HG02973 (cell line): ENCODE measurements around the gene SPOCK3.
"Not testable (repeated sequence)": the region's sequence is repeated elsewhere in the genome, so short reads cannot be mapped to it uniquely, and the experiment has no call there.

Experiments used
- ATAC-seq: cut with Tn5 transposase; IDR thresholded peaks from one replicate; pipeline ENCODE4 v1.9.1; 2021; ENCODE audit warnings: moderate library complexity; ENCODE audit not compliant: unreplicated experiment

The SPOCK3 gene

DNA sequence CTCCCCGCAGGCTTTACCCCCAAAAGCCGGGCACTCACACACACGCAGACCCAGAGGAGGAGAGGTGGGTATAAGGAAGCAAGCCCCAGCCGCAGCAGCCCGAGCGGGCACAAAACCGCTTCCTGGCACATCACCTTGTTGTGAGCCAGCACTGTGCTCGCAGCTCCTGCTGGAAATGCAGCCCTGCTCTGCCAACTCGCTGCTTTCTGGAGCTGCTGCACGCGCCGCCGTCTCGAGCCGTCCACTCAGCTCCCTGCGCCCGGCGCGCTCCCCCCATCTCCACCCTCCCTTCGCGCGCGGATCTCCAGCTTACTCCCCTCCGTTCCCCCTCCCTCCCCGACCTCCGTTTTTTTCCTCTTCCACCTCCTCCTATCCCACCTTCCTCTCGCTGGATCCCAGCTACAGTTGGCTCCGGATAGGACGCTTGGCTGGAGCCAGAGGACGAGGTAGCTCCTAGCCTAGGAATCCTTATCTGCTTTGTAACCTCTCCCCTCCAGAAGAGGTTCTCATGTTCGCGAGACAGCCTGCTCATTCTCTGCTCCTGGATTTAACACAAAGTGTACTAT, at the start of gene SPOCK3:
TSS of gene SPOCK3 (minus strand) at position 179 of the 566 bp plus-strand sequence.
- no peak for ATAC-seq

DNA sequence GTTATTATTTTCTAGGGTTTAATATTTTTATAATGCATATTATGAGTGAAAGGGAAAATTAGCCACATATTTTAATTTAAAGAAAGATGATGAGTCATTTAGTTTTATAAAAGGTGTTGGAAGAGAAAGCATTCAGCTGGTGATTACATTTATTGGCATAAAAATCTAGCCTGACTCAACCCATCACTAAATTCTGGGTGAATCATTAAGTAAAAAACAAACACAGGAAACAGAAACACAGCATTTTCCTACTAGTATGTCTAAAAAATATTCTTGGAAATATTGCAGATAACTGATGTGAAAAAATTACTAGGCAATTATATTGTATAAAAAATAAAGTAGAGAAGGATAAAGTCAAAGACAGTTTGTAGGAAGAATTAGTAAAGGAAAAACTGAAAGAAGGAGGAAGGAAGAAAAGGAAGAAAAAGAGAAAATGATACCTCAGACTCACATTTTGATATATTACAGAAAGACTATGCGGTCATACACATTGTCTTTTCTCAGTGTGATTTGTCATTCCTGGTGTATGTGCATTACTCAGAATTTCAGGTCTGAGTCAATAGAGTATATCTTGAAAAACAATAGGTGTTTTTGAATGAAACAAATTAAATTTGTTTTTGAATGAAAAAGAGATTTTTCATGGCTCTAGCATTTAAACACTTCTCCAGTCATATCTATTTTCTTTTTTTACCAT, 48.0 kb upstream of the SPOCK3 start:
- no peak for ATAC-seq

DNA sequence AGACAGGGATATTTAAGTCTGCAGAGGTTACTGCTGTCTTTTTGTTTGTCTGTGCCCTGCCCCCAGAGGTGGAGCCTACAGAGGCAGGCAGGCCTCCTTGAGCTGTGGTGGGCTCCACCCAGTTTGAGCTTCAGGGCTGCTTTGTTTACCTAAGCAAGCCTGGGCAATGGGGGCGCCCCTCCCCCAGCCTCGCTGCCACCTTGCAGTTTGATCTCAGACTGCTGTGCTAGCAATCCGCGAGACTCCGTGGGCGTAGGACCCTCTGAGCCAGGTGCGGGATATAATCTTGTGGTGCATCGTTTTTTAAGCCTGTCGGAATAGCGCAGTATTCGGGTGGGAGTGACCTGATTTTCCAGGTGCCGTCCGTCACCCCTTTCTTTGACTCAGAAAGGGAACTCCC, 47.3 kb upstream of the SPOCK3 start:
- ATAC-seq: not testable (repeated sequence)

DNA sequence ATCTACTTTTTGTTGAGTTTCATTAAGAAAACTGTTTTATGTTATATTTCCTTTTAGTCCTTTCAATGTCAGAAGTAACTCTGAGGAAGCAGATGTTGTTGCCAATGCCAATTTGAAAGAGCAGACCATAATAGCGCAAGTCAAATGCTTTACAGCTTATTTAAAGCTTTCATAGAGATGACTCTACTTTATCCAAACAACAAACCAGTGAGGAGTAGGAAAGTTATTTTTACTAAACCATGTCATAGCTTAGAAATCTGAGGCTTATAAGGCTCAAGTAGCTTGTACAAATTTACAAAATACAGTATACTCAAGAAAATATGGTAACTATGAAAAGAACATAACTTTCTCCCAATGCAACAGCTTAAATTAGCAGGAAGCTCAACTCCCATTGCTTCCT, 40.1 kb upstream of the SPOCK3 start:
- ATAC-seq: no peak

DNA sequence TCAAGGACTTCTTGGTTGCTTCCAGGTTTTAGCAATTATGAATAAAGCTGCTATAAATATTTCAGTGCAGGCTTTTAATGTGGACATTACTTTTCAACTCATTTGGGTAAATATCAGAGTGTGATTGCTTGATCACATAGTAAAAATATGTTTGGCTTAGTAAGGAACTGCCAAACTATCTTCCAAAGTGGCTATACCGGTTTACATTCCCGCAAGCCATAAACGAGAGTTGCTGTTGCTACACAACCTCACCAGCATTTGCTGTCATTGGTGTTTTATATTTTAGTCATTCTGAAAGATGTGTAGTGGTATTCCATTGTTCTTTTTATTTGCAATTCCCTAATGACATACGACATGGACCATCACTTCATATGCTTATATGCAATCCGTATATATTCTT, 30.9 kb upstream of the SPOCK3 start:
- ATAC-seq: no peak

DNA sequence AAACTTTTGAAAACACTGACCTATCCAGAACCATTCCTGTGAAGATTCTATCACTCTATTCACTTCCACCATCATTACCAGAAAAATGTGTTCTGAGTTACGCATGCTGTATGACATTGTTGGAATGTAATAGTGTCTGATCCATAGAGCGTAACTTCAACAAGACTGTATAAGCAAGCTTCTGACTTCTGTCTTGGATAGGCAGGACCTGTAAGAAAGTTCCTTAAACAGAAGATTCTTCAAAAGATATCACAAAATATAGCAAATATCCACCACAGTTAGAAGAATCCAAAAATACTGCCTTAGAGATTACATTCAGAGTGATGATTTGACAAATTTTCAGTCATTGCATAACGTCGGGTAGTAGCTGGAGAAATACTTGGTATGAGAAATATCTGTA, 14.0 kb upstream of the SPOCK3 start:
- no peak for ATAC-seq

DNA sequence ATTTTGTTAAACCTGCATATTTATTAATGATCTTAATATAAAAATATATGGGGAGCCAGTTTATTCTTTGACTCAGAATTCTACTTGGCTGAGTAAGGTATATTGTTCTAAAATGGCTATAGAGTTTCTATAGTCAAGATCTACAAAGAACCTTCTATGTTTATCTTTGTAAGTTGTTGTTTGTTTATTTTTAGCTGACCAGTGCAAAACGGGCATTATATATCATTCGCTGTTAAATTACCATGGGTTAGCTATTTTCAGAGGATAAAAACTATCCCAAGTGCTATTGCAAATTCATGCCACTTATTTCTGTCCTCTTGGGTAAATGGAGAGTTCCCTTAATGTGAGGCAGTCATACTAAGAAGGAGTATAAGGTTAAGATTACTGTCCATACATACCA, 5.3 kb upstream of the SPOCK3 start:
- no peak for ATAC-seq

DNA sequence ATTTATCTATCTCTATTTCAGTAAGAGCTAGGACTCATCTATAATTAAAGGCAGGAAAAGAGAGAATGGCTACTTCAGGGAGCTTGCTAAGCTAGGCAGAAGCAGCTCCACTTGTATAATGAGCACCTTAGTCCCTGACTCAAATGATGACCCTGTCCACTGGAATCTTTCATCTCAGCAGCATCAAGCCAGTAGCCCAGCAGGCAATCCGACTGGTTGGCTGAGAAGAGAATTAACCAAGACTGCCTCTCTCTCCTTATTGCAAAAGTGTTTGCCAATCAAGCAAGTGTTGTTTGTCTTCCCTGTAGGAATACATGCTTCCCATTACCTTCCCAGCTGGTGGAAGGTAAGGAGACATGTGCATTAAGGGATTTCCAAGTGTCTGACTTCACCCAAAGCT, 3.9 kb upstream of the SPOCK3 start:
- ATAC-seq: no peak

DNA sequence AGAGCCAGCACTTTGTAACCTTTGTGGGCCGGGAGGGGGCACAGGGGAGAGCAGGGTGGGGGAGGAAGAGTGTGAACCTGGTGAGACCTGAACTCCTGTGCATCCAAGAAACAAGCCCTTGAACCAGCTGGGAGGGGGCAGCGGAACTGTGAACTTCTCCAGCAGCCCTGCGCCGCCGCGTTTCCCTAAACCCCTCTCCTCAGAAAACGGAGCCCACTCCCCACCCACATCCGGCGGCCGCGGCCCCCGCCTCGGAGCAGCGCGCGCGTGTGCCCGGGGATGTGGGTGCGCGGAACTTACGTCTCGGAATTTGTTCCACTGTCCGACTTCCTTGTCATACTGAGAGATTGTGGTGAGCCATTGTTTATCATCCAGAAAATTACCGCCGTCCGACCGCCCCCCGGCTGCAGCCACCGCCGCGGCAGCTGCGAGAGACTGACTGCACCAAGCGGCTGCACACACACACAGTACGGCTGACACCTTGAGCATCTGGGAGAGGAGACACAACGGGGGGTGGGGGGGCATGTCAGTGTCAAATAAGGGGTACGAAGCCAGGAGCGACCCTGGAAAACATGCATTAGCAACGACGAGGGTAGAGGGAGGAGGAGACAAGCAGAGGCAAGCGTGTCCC, 494 bp downstream of the SPOCK3 start:
- peak; percentile 79 for ATAC-seq

DNA sequence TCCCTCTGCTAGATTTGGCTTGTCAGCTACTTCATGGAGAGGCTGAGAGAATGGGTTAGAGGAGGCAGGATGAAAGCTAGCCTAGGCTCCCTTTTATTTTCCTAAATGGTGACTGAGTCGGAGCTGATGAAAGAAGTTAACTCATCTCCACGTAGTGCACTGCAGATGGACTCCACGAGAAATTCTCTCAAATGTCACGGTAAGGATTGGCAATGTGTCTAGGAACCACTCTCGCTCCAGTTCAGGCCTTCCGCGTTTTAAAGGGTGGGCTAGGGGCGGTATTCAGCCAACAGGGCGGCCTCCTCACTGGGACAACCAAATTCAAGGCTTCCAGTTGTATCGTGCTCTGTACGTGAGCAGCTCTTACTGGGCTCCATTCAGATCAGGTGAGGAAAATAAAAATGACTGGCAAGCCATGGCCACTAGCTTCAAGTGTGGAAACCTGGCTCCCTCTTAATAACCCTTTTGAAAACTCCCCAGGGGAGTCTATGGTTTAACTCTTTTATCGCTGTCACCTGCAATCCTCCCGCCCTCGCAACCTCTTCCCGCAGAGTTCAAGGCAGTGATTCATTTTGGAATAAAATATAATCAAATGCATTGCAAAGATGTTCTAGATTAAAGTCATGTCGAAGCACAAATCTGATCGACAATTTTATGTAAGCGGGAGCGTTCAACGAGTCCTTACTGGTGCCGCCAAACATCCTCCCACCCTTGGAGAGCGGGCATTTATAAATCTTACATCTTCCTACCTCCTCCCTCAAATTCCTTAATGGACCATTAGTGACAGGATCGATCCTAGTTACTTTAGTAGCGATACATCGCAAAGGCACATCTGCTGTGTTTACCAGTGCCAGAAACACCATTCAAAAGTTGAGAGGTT, 1.2 kb downstream of the SPOCK3 start:
- no peak for ATAC-seq

DNA sequence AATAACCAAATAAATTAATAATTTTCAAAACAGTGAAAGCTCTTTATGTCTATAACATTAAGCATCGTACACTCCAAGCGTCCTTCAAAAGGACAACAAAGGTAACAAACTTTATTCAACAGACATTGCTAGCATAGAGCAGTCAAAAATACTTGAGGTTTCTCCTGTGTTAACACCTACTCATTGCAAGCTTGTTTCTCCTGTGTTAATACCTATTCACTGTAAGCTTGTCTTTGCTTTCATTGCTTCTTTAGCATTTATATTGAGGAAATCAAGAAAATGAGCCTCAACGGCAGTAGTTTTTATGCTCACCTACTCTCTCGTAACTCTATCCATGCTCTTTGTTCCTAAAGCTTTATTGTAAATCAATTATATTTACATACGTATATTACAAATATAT, 3.5 kb downstream of the SPOCK3 start:
- no peak for ATAC-seq

DNA sequence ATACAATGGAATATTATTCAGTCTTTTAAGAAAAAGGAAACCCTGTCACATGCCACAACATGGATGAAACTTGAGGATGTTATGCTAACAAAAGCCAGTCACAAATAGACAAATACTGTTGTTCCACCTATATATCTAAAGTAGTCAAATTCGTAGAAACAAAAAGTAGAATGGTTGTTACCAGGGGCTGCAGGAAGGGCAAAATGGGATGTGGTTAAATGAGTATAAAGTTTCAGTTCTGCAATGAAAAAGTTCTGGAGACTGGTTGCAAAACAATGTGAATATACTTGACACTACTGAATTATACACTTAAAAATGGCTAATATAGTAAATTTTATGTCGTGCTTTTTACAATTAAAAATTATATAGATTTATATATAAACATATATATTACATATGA, 12.2 kb downstream of the SPOCK3 start:
- peak; percentile 96 for ATAC-seq

DNA sequence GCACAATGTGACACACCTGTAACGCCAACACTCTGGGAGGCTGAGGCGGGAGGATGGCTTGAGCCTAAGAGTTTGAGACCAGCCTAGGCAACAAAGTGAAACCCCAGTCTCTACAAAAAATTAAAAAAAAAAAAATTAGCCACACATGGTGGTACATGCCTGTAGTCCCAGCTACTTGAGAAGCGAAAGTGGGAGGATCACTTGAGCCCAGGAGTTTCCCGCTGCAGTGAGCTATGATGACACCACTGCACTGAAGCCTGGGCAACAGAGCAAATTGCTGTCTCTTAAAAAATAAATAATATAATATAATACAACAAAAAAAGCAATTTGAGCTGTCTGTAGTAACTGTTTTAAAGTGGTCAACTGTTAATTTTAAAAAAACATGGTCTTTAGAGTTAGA, 13.2 kb downstream of the SPOCK3 start:
- ATAC-seq: no peak

DNA sequence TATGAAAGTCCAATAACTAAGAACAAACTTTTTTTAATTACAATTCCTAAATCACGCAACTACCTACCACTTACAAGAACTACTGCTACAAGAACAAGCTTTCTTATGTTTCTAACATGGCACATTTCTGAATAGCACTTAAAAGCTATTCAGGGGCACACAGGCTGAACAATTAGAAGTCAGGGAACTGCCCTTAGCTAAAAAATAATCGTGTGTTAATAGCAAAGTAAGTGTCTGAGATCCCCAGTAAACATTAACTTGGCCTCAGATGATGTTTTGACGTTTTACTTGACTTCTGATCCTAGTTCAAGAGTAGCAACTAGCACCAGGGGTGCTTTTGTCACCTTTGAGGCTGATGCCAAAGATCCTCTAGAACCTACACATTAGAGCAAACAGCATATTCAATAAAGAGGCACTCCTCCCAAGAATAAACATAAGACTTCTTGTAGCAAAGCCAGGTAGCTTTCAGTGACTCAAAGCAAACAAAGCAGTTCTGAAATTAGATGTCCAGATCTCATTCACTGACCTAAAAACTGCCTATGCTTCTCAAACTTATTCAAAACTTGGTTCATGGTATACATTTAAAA, 16.2 kb downstream of the SPOCK3 start:
- ATAC-seq: no peak

DNA sequence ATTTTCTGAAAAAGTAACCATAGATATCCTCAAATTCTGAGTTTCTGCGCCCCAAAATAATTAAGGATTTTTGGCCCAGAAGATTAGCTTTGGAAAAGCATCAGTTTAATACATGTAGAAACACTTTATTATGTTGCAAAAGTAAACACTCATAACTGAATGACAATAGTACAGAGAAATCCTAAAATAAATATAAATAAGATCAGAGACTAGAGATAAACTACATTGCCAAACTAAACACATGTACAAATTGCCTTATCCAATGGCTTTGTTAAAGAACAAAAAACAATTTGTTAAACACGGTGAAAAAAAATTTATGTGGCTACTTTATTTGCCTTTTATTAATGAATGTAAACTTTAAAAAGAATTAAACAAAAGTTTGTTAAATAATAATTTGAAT, 17.5 kb downstream of the SPOCK3 start:
- ATAC-seq: no peak

DNA sequence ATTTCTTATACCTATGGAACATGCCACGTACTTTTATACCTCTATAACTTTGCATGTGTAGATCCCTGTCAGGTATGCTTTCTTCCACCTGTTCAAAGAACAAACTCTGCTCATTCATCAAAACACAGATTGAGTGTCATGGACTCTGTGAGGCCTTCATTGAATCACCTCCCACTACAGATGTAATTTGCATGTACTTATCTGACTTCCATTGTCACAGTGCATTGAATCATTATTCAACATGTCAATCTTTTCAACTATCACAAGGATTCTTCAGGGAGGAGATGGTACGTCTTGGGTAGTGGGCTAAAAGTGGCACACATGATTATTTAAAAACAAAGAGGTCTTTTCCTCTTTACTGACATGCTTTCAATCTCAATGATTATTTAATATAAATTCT, 24.1 kb downstream of the SPOCK3 start:
- ATAC-seq: no peak

DNA sequence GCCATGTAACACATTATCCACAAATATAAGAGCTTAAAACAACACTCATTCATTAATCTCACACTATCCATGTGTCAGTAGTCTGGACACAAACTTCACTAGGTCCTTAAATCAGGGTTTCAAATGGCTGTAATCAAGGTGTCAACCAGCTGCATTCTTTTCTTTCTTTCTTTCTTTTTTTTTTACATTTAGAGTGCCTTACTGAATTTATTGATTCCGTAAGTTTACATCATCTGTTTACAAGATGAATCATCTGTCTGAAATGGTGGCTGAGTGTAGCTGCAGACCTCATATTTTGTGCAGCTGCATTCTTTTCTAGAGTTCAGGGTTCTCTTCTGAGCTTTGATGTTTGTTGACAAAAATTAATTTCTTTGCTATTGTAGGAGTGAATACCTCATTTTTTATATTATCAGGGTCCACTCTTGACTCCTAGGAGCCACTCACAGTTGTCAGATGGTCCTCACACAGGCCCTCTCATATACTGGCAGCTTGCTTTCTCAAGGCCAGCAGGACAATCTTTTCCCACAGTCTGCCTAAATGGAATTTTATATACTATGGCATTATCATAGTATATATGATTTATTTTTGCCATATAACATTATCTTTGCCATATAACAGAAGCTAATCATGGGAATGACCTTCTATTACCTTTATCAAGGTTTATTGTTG, 37.8 kb downstream of the SPOCK3 start:
- ATAC-seq: no peak

DNA sequence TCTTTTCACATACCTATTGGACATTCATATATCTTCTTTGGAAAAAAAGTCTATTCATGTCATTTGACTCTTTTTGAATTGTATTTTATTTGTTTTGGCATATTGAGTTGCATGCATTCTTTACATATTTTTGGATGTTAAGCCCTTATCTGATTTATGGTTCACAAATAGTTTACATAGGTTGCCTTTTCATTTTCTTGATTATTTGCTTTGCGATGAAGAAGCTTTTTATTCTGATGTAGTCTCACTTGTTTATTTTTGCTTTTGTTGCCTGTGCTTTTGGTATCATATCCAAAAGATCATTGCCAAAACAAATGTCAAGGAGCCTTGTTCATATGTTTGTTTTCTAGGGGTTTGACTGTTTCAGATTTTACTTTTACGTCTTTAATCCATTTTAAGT, 43.9 kb downstream of the SPOCK3 start:
- ATAC-seq: no peak

DNA sequence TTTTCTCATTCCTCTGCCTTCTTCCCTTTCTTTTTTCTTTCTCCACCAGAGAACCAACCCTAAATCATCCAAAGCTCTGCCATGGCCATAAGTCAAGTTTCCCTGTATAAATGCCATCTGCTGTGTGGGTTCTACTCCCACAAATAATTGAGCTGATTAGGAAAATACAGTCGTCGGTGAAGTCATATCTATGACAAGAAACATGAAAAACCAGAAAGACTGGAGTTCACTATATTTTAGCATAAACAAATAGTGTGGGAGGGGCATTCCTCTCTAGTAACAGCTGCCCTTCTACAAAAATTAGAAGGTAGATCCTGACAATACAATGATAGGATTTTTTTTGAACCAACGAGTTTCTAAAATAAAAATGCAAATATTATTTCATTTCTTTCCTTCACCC, 48.8 kb downstream of the SPOCK3 start:
- ATAC-seq: no peak

DNA sequence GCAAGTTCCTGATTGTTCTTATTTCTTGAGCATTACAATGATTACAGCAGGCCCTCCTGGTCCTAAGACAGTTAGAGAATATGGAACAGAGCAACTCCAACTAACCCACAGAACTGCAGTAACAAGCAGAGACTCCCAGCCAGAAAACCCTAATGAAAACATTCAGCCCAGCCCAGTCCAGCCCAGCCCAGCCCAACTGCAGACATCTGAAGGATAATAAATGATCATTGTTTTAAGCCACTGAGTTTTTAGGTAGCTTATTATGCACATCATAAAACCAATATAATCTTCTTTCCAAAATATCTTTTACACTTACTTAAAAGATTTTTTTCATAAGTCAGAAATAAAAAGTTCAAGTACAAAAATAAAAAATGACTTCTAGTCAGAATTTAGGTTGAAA, 51.3 kb downstream of the SPOCK3 start:
- ATAC-seq: no peak

DNA sequence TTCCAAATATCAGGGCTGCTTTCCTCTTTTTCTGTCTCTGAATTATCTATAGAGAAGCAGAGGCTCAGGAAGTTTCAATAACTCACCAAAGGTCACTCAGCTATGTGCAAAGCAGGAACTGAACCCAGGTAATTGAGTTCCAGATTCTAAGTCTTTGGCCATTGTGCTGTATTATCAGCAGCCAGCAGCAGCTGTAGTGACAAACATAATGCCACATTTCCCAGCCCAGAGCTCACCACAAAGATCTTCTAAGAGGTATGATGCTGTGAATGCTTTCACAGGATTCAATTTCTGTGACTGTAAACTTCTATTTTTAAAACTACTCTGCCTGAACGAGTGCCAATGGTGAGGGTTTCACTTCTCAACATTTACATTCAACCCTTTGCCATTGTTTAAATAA, 56.4 kb downstream of the SPOCK3 start:
- ATAC-seq: no peak
